ENCODE measurements around the gene SCO1. TPM values are rescaled to one million over a fixed set of nuclear protein-coding genes. Genes with fewer than 3 reads are reported as not detected.

The SCO1 gene
- total RNA-seq, 1 experiment from 2014 or later: 28.0 TPM

DNA sequence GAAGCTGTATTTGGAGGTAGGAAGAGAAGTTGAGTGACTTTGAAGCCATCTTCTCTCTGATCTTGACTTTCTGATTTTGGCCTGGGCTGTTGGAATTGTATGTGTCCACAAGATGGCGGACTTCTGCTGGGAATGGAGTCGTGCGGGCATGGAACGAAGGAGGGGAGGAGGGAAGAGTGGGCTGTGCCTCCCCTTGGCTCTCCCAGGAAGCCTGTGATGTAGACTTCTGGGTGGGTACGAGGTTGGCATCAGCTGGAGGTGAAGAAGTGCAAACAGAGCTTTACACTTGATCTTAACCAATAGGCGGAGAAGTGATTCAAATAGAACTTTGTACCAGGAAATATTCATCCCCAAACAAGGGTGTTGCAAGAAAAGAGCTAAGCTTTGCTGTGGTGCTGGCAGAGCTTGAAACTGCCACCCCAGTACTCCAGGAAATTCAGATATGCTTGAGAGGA, 39.9 kb upstream of the SCO1 start:
- in situ Hi-C loops (cut with HindIII; ENCODE audit: low pct_unique_long_range_greater_than_20kb, low sequenced_read_pairs) (no loop called here), intact Hi-C loops (cut with micrococcal nuclease; ENCODE audit: unreplicated experiment) (loop anchor here (2.0 kb wide), 1 partner anchor 108 kb away; no protein-coding TSS in a partner anchor)
- BruUV-seq (replicated peaks): no TSS peak
- Histone ChIP-seq H3K9me3 (ENCODE audit: control insufficient read depth, insufficient read depth, low read depth, low read length) (no peaks in the 10 kb centered on the region), H3K27me3 (ENCODE audit: control insufficient read depth, insufficient read depth, low read length) (no peaks in the 10 kb centered on the region), H3K4me3 (ENCODE audit: low read depth in 2 of 2, low read length in 2 of 2) (no peak overlapping the region), H3K27ac (ENCODE audit: low read length) (no peak overlapping the region), H3K4me1 (ENCODE audit: control insufficient read depth, insufficient read depth, low read length) (no peaks in the 10 kb centered on the region), H3K36me3 (ENCODE audit: control insufficient read depth, insufficient read depth, low read length) (no peaks in the 10 kb centered on the region)
- POLR2A ChIA-PET: no interaction called here
- TF ChIP-seq, protein P1, sequence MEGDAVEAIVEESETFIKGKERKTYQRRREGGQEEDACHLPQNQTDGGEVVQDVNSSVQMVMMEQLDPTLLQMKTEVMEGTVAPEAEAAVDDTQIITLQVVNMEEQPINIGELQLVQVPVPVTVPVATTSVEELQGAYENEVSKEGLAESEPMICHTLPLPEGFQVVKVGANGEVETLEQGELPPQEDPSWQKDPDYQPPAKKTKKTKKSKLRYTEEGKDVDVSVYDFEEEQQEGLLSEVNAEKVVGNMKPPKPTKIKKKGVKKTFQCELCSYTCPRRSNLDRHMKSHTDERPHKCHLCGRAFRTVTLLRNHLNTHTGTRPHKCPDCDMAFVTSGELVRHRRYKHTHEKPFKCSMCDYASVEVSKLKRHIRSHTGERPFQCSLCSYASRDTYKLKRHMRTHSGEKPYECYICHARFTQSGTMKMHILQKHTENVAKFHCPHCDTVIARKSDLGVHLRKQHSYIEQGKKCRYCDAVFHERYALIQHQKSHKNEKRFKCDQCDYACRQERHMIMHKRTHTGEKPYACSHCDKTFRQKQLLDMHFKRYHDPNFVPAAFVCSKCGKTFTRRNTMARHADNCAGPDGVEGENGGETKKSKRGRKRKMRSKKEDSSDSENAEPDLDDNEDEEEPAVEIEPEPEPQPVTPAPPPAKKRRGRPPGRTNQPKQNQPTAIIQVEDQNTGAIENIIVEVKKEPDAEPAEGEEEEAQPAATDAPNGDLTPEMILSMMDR (IDR thresholded peaks at IDR 0.05): peak; percentile 85
- TF ChIP-seq POLR2AphosphoS5 (IDR thresholded peaks at IDR 0.05; ENCODE audit: low read depth, low read length): no peak
- ATAC-seq: peak; percentile 78
- peak; percentile 42 for DNase-seq (ENCODE audit: low read depth, low spot score)
- CTCF ChIA-PET: interaction anchor here (0.5 to 1.8 kb wide), 3 partner anchors 41 to 107 kb away, joined by 3 to 13 read pairs (median 7); no protein-coding TSS in a partner anchor

DNA sequence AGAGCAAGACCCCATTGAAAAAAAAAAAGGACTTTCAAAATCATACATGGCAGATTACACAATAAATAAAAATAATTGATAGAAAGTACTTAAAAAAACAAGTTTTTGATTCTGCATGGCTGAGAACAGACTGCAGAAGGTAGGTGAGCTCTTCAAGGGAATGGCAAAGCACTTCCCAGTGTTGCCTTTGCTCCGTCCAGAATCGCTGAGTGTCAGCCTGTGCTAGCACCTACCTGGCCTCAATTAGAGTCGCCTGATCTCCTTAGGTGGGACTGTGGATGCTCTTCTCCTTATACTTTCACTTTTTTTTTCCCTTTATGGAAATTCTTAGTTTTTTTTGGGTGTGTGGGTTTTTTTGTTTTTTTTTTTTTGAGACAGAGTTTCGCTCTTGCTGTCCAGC, 38.5 kb upstream of the SCO1 start:
- Histone ChIP-seq H3K4me1 (ENCODE audit: control insufficient read depth, insufficient read depth, low read length) (peaks cover 2% of the 10 kb centered on the region; the same call in 1 of the 2 replicates), H3K4me3 (ENCODE audit: low read depth in 2 of 2, low read length in 2 of 2) (no peak overlapping the region), H3K27ac (ENCODE audit: low read length) (no peak overlapping the region), H3K9me3 (ENCODE audit: control insufficient read depth, insufficient read depth, low read depth, low read length) (no peaks in the 10 kb centered on the region), H3K27me3 (ENCODE audit: control insufficient read depth, insufficient read depth, low read length) (no peaks in the 10 kb centered on the region), H3K36me3 (ENCODE audit: control insufficient read depth, insufficient read depth, low read length) (no peaks in the 10 kb centered on the region)
- DNase-seq (ENCODE audit: low read depth, low spot score): no peak
- BruUV-seq (replicated peaks): no TSS peak
- intact Hi-C loops (cut with micrococcal nuclease; ENCODE audit: unreplicated experiment): loop anchor here (2.0 kb wide), 1 partner anchor 109 kb away; no protein-coding TSS in a partner anchor
- TF ChIP-seq SIN3A (IDR thresholded peaks at IDR 0.05; ENCODE audit: borderline replicate concordance, insufficient read depth, low read depth, low read length): no peak
- TF ChIP-seq, protein P2, sequence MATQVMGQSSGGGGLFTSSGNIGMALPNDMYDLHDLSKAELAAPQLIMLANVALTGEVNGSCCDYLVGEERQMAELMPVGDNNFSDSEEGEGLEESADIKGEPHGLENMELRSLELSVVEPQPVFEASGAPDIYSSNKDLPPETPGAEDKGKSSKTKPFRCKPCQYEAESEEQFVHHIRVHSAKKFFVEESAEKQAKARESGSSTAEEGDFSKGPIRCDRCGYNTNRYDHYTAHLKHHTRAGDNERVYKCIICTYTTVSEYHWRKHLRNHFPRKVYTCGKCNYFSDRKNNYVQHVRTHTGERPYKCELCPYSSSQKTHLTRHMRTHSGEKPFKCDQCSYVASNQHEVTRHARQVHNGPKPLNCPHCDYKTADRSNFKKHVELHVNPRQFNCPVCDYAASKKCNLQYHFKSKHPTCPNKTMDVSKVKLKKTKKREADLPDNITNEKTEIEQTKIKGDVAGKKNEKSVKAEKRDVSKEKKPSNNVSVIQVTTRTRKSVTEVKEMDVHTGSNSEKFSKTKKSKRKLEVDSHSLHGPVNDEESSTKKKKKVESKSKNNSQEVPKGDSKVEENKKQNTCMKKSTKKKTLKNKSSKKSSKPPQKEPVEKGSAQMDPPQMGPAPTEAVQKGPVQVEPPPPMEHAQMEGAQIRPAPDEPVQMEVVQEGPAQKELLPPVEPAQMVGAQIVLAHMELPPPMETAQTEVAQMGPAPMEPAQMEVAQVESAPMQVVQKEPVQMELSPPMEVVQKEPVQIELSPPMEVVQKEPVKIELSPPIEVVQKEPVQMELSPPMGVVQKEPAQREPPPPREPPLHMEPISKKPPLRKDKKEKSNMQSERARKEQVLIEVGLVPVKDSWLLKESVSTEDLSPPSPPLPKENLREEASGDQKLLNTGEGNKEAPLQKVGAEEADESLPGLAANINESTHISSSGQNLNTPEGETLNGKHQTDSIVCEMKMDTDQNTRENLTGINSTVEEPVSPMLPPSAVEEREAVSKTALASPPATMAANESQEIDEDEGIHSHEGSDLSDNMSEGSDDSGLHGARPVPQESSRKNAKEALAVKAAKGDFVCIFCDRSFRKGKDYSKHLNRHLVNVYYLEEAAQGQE (IDR thresholded peaks at IDR 0.05; ENCODE audit: insufficient read depth in 1 of 2, low read depth in 2 of 2, low read length in 1 of 2): no peak
- no peak for TF ChIP-seq TCF7L2 (IDR thresholded peaks at IDR 0.05; ENCODE audit: low read depth, low read length)
- TF ChIP-seq, protein P1 (IDR thresholded peaks at IDR 0.05): no peak
- TF ChIP-seq POLR2AphosphoS5 (IDR thresholded peaks at IDR 0.05; ENCODE audit: low read depth, low read length): no peak
- ChIA-PET POLR2A (no interaction called here), CTCF (interaction anchor here (0.5 to 0.7 kb wide), 2 partner anchors 84 to 222 kb away, joined by 3 to 5 read pairs; no protein-coding TSS in a partner anchor)
- in situ Hi-C loops (cut with HindIII; ENCODE audit: low pct_unique_long_range_greater_than_20kb, low sequenced_read_pairs): no loop called here
- ATAC-seq: no peak

All from Panc1 (cell line).